CD14-positive monocyte (primary cell): ENCODE measurements around the gene KIF25. TPM values are rescaled to one million over a fixed set of nuclear protein-coding genes. Genes with fewer than 3 reads are reported as not detected.

Source experiments
- DNase-seq, 3 donors: peaks; one replicate each; pipeline ENCODE4 v3.0.0-alpha.2; 2011 to 2022
- H2AFZ ChIP-seq: 2 replicates; pipeline ENCODE4 v1.6.0; 2012; ENCODE audit warnings: mild to moderate bottlenecking, low read depth, low read length, inconsistent platforms; ENCODE audit not compliant: insufficient read depth, poor library complexity, severe bottlenecking
- H3K27ac ChIP-seq, 2 donors: 1 replicate in 1 of 2; 2 replicates in 1 of 2; pipeline ENCODE4 v1.5.1; 2012 to 2013; ENCODE audit warnings: low read length in 2 of 2, control low read depth in 1 of 2, inconsistent platforms in 1 of 2, low read depth in 1 of 2, mild to moderate bottlenecking in 1 of 2
- H3K27me3 ChIP-seq, 2 donors: one replicate each; pipeline versions ENCODE4 v1.6.0 to v1.6.1; 2011 to 2013; ENCODE audit warnings: low read length in 2 of 2; ENCODE audit not compliant: control insufficient read depth in 2 of 2, insufficient read depth in 2 of 2
- H3K36me3 ChIP-seq, 2 donors: replicated peaks in 1 of 2; 1 replicate in 1 of 2; 2 replicates in 1 of 2; pipeline versions ENCODE4 v1.5.1 to v1.6.1; 2012 to 2013; ENCODE audit warnings: low read length in 2 of 2, control low read depth in 1 of 2, inconsistent platforms in 1 of 2, mild to moderate bottlenecking in 1 of 2; ENCODE audit not compliant: insufficient read depth in 2 of 2, control insufficient read depth in 1 of 2
- H3K4me1 ChIP-seq, 2 donors: 1 replicate in 1 of 2; 2 replicates in 1 of 2; pipeline versions ENCODE4 v1.5.1 to v1.6.1; 2012 to 2013; ENCODE audit warnings: low read length in 2 of 2, control low read depth in 1 of 2, inconsistent platforms in 1 of 2, mild to moderate bottlenecking in 1 of 2, moderate library complexity in 1 of 2; ENCODE audit not compliant: insufficient read depth in 2 of 2, control insufficient read depth in 1 of 2
- H3K4me2 ChIP-seq: replicated peaks from 2 replicates; pipeline ENCODE3; 2012; ENCODE audit warnings: low read length, moderate library complexity, mild to moderate bottlenecking; ENCODE audit not compliant: poor library complexity, severe bottlenecking; ENCODE audit errors: extremely low read depth
- H3K4me3 ChIP-seq, 3 experiments: fragments of 200-600 bp in 1 of 3; sonication (generic) in 1 of 3; replicated peaks in 1 of 3; 1 replicate in 2 of 3; 2 replicates in 1 of 3; pipeline ENCODE4 v1.5.1; 2011 to 2013; ENCODE audit warnings: low read length in 3 of 3, mild to moderate bottlenecking in 3 of 3, control low read depth in 2 of 3, low read depth in 2 of 3, inconsistent platforms in 1 of 3, moderate library complexity in 1 of 3
- H3K79me2 ChIP-seq: 2 replicates; pipeline ENCODE4 v1.6.0; 2012; ENCODE audit warnings: mild to moderate bottlenecking, control low read depth, inconsistent platforms, low read length, moderate library complexity; ENCODE audit not compliant: insufficient read depth
- H3K9ac ChIP-seq: 2 replicates; pipeline ENCODE4 v1.6.0; 2017; ENCODE audit warnings: low read length, mild to moderate bottlenecking; ENCODE audit not compliant: insufficient read depth, poor library complexity, severe bottlenecking
- H3K9me3 ChIP-seq, 2 donors: replicated peaks in 1 of 2; 1 replicate in 1 of 2; 2 replicates in 1 of 2; pipeline versions ENCODE4 v1.5.1 to v1.6.1; 2012 to 2013; ENCODE audit warnings: low read length in 2 of 2, control low read depth in 1 of 2; ENCODE audit not compliant: control insufficient read depth in 1 of 2, insufficient read depth in 1 of 2
- H4K20me1 ChIP-seq: 2 replicates; pipeline ENCODE4 v1.6.0; 2012; ENCODE audit warnings: mild to moderate bottlenecking, low read length, control low read depth, moderate library complexity; ENCODE audit not compliant: insufficient read depth
- H3K27ac Mint-ChIP-seq, 7 donors: one replicate each; pipeline ENCODE4 v1.8.0; 2020; ENCODE audit warnings: mild to moderate bottlenecking in 7 of 7, mixed read lengths in 7 of 7, moderate library complexity in 6 of 7, inconsistent platforms in 2 of 7
- H3K27me3 Mint-ChIP-seq, 3 donors: one replicate each; pipeline ENCODE4 v1.8.0; 2021 to 2022; ENCODE audit warnings: low read depth in 3 of 3, mild to moderate bottlenecking in 3 of 3, mixed read lengths in 3 of 3, moderate library complexity in 3 of 3, inconsistent platforms in 1 of 3
- H3K36me3 Mint-ChIP-seq, 2 donors: one replicate each; pipeline ENCODE4 v1.8.0; 2020; ENCODE audit warnings: mixed read lengths in 2 of 2, inconsistent platforms in 1 of 2, mild to moderate bottlenecking in 1 of 2
- H3K4me1 Mint-ChIP-seq: one replicate; pipeline ENCODE4 v1.8.0; 2020; ENCODE audit warnings: mild to moderate bottlenecking, mixed read lengths
- H3K4me3 Mint-ChIP-seq, 2 donors: one replicate each; pipeline ENCODE4 v1.8.0; 2020; ENCODE audit warnings: mild to moderate bottlenecking in 2 of 2, mixed read lengths in 2 of 2, moderate library complexity in 1 of 2
- H3K9me3 Mint-ChIP-seq, 7 donors: one replicate each; pipeline ENCODE4 v1.8.0; 2020 to 2022; ENCODE audit warnings: mixed read lengths in 7 of 7, mild to moderate bottlenecking in 6 of 7, moderate library complexity in 6 of 7, inconsistent platforms in 2 of 7
- CTCF ChIP-seq: fragments of 200-600 bp; IDR thresholded peaks from one replicate; pipeline ENCODE4 v1.8.0; 2022; ENCODE audit warnings: antibody characterized with exemption, mild to moderate bottlenecking
- WGBS: methylation state at CpG from one replicate; pipeline ENCODE4 v1.1.5; 2013; ENCODE audit warnings: missing lambda C conversion rate; ENCODE audit not compliant: insufficient coverage; 5-methylcytosine and 5-hydroxymethylcytosine counted together
- intact Hi-C, 2 donors: fragments of 100-400 bp; cut with micrococcal nuclease; formaldehyde crosslinking; loops; one replicate each; pipeline versions ENCODE4 v1.15.0 to v1.15.1; 2023
- polyA plus RNA-seq, 3 donors: library from polyadenylated mRNA; depleted of rRNA in 1 of 3; unstranded in 2 of 3; stranded (reverse) in 1 of 3; fragments of 300-500 nt in 2 of 3; fragments of >200 nt in 1 of 3; fragmentation: Illumina TruSeq in 2 of 3; gene quantifications; 1 replicate in 2 of 3; 2 replicates in 1 of 3; pipeline ENCODE4 v1.2.3, GENCODE V29; 2012 to 2021

Gene KIF25
- polyA plus RNA-seq, 3 donors, result not detected

DNA sequence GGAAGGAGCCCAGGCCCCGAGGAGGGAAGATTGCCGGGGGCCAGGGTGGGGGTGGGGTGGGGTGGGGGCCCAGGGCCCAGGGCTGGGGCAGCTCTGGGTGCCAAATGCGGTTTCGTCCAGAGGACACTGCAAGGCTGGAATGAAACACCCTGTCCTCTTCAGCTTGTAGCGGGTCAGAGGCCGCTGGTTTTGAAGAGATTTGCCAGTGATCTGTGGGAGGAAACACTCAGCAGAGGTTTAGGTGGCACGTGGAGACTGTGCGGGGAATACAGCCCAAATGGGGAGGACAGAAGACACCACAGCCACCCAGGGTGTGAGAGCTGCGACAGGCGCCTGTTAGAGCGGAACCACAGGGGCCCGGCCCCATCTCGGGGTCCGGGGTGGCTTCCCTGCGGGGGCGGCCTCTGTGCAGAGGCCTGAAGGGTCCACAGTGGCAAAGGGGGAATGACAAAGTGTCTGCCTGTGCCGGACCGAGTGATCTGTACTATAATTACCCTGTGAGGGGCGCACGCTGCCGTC is 52.3 kb downstream of the KIF25 start:
- Histone ChIP-seq H3K27ac (no peak overlapping the region), H4K20me1 (no peaks in the 10 kb centered on the region), H3K9me3 (peaks cover 0 to 7% of the 10 kb centered on the region in 2 donors), H3K36me3 (no peaks in the 10 kb centered on the region), H3K9ac (no peak overlapping the region), H3K79me2 (no peaks in the 10 kb centered on the region), H3K4me3 (no peak overlapping the region), H3K27me3 (no peaks in the 10 kb centered on the region), H3K4me2 (no peak overlapping the region), H3K4me1 (no peaks in the 10 kb centered on the region), H2AFZ (no peak overlapping the region)
- H3K4me1 Mint-ChIP-seq, result no peaks in the 10 kb centered on the region
- peak overlapping the region in 1 of 7 donors; percentile 65 for H3K27ac Mint-ChIP-seq
- no peak for DNase-seq
- peaks cover 0 to 4% (median 2%) of the 10 kb centered on the region in 7 donors for H3K9me3 Mint-ChIP-seq
- TF ChIP-seq CTCF, result no peak
- no peaks in the 10 kb centered on the region for H3K36me3 Mint-ChIP-seq
- intact Hi-C loops, result no loop called here
- peaks cover 0 to 4% (median 0%) of the 10 kb centered on the region in 3 donors for H3K27me3 Mint-ChIP-seq
- no peak overlapping the region for H3K4me3 Mint-ChIP-seq
- WGBS, result 94% methylated on average over 15 of the region's 21 CpGs

DNA sequence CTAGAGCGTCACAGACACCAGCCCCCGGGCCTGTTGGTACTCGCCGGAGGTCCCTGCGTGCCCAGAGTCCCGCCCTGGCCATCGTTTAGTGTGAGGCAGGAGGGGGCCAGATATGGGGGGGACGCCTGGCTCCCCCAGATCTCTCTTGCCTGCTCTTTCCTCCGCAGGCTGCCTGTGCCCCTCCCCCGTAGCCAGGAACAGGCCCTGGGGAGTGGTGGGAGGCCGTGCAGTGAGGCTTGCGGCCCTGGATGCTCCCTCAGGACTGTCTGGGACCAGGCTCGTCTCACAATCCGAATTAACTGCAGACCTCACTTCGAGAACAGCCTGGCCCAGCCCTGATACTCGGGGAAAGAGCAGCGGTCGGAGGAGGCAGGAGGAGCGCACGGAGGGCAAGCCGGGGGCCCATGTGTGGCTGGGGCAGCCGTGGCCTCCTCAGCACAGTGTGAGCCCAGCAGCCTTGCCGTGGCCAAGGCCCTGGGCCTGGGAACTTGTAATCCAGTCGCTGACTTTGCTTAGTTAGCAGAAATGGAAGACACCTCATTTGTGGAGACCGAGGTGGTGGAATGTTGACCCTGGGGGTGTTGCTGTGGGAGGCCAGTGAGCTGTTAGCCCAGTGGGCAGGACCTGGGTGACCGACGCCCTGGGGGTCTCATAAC is 52.9 kb downstream of the KIF25 start:
- TF ChIP-seq CTCF, result no peak
- no peak overlapping the region for H2AFZ ChIP-seq
- no peak for DNase-seq
- no peaks in the 10 kb centered on the region for H4K20me1 ChIP-seq
- H3K9ac ChIP-seq, result no peak overlapping the region
- H3K36me3 Mint-ChIP-seq, result no peaks in the 10 kb centered on the region
- peaks cover 0 to 3% of the 10 kb centered on the region in 2 donors for H3K9me3 ChIP-seq
- intact Hi-C loops, result no loop called here
- WGBS, result 91% methylated on average over 25 of the region's 27 CpGs
- H3K4me2 ChIP-seq, result no peak overlapping the region
- no peak overlapping the region for H3K27ac ChIP-seq
- no peak overlapping the region for H3K4me3 Mint-ChIP-seq
- peaks cover 0 to 3% (median 0%) of the 10 kb centered on the region in 7 donors for H3K9me3 Mint-ChIP-seq
- no peaks in the 10 kb centered on the region for H3K27me3 ChIP-seq
- no peak overlapping the region for H3K4me3 ChIP-seq
- H3K4me1 ChIP-seq, result no peaks in the 10 kb centered on the region
- no peaks in the 10 kb centered on the region for H3K79me2 ChIP-seq
- no peak overlapping the region for H3K27ac Mint-ChIP-seq
- H3K36me3 ChIP-seq, result no peaks in the 10 kb centered on the region
- H3K27me3 Mint-ChIP-seq, result peaks cover 0 to 2% (median 0%) of the 10 kb centered on the region in 3 donors
- no peaks in the 10 kb centered on the region for H3K4me1 Mint-ChIP-seq
